ENCODE results near the gene TNFRSF19.

Gene TNFRSF19

DNA sequence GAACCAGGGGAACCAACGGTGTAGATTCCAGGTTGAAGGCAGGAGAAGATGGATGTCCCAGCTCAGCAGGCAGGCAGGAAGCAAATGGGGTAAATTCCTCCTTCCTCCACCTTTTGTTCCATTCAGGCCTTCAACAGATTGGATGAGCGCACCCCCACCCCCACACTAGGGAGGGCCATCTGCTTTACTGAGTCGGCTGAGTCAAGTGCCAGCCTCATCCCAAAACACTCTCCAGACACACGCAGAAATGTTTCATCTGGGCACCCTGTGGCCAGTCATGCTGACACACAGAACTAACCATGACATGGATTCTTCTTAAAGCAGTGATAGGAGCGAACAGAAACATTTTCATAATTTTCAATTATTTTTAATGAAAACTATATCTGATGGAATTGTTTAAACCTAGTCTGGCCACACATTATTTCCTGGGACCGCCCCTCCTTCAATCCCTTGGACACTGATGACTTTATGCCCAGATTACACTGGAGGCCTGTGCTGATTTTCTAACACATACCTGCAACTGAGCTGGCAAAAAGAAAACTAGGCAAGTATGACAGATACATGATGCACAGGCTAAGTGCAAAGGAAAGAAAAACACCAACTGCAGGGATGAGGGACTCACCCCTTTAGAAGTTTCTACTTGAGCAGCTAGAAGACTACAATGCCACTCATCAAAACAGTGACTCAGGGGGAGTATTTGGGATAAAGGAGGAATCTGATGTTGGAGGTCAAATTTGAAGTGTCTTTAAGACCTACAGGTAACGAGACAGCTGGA lies 154.2 kb downstream of the TNFRSF19 start:
- DNase-seq: no peak
